H9 (cell line): ENCODE results near the gene CELA3B. TPM values are rescaled to one million over a fixed set of nuclear protein-coding genes. Genes with fewer than 3 reads are reported as not detected.
"Not testable (repeated sequence)": the region's sequence is repeated elsewhere in the genome, so short reads cannot be mapped to it uniquely, and the experiment has no call there.

ENCODE experiments used
- DNase-seq: peaks from one replicate; pipeline ENCODE4 v3.0.0-alpha.2; 2017
- H2AFZ ChIP-seq: one replicate; pipeline ENCODE4 v1.6.1; 2013; ENCODE audit warnings: mild to moderate bottlenecking, low read length, control low read depth, moderate library complexity
- H2AK5ac ChIP-seq: 2 replicates; pipeline ENCODE4 v1.6.1; 2013; ENCODE audit warnings: low read length, control low read depth, mixed read lengths; ENCODE audit not compliant: insufficient read length
- H2BK120ac ChIP-seq: one replicate; pipeline ENCODE4 v1.6.1; 2013; ENCODE audit warnings: low read depth, mild to moderate bottlenecking, low read length, control low read depth, inconsistent platforms; ENCODE audit not compliant: poor library complexity, severe bottlenecking
- H2BK12ac ChIP-seq: 2 replicates; pipeline ENCODE4 v1.6.1; 2013; ENCODE audit warnings: low read length, control low read depth, mixed read lengths, low read depth; ENCODE audit not compliant: insufficient read length
- H2BK15ac ChIP-seq: 2 replicates; pipeline ENCODE4 v1.6.1; 2013; ENCODE audit warnings: low read depth, low read length, control low read depth
- H2BK20ac ChIP-seq: one replicate; pipeline ENCODE4 v1.6.1; 2013; ENCODE audit warnings: low read depth, mild to moderate bottlenecking, low read length, control low read depth, inconsistent platforms; ENCODE audit not compliant: poor library complexity, severe bottlenecking
- H2BK5ac ChIP-seq: 2 replicates; pipeline ENCODE4 v1.6.1; 2013; ENCODE audit warnings: low read length, control low read depth, mixed read lengths; ENCODE audit not compliant: insufficient read length
- H3K14ac ChIP-seq: 2 replicates; pipeline ENCODE4 v1.6.1; 2013; ENCODE audit warnings: low read length, control low read depth; ENCODE audit not compliant: insufficient read depth
- H3K18ac ChIP-seq: 2 replicates; pipeline ENCODE4 v1.6.1; 2013; ENCODE audit warnings: low read depth, mild to moderate bottlenecking, mixed read lengths, low read length, control low read depth; ENCODE audit not compliant: insufficient read length
- H3K23ac ChIP-seq: 2 replicates; pipeline ENCODE4 v1.6.1; 2013; ENCODE audit warnings: low read length, control low read depth, mixed read lengths, low read depth; ENCODE audit not compliant: insufficient read length
- H3K23me2 ChIP-seq: 2 replicates; pipeline ENCODE4 v1.6.1; 2013; ENCODE audit warnings: low read depth, mild to moderate bottlenecking, mixed read lengths, low read length, control low read depth; ENCODE audit not compliant: insufficient read length, poor library complexity, severe bottlenecking
- H3K27ac ChIP-seq: 2 replicates; pipeline ENCODE4 v1.5.1; 2013; ENCODE audit warnings: low read length, control low read depth, mixed read lengths, low read depth; ENCODE audit not compliant: insufficient read length
- H3K27me3 ChIP-seq: 2 replicates; pipeline ENCODE4 v1.6.1; 2013; ENCODE audit warnings: low read length, control low read depth, inconsistent platforms; ENCODE audit not compliant: insufficient read depth
- H3K4ac ChIP-seq: 2 replicates; pipeline ENCODE4 v1.6.1; 2013; ENCODE audit warnings: low read depth, mild to moderate bottlenecking, control low read depth, inconsistent platforms, low read length, moderate library complexity
- H3K4me1 ChIP-seq: 2 replicates; pipeline ENCODE4 v1.6.1; 2013; ENCODE audit warnings: low read length, control low read depth, inconsistent platforms; ENCODE audit not compliant: insufficient read depth
- H3K4me2 ChIP-seq: 2 replicates; pipeline ENCODE4 v1.6.1; 2013; ENCODE audit warnings: low read length, control low read depth, mixed read lengths; ENCODE audit not compliant: insufficient read length, insufficient read depth
- H3K56ac ChIP-seq: 2 replicates; pipeline ENCODE4 v1.6.1; 2013; ENCODE audit warnings: low read depth, mild to moderate bottlenecking, mixed read lengths, low read length, control low read depth; ENCODE audit not compliant: insufficient read length
- H3K79me1 ChIP-seq: 2 replicates; pipeline ENCODE4 v1.6.1; 2013; ENCODE audit warnings: low read depth, mild to moderate bottlenecking, moderate library complexity, low read length, control low read depth, inconsistent platforms; ENCODE audit not compliant: insufficient read depth, poor library complexity, severe bottlenecking
- H3K79me2 ChIP-seq: 2 replicates; pipeline ENCODE4 v1.6.1; 2013; ENCODE audit warnings: low read length, control low read depth, inconsistent platforms; ENCODE audit not compliant: insufficient read depth
- H3K9ac ChIP-seq: 2 replicates; pipeline ENCODE4 v1.6.1; 2013; ENCODE audit warnings: low read length, control low read depth, mixed read lengths; ENCODE audit not compliant: insufficient read length; ENCODE audit errors: extremely low read depth
- H3K9me3 ChIP-seq: one replicate; pipeline ENCODE4 v1.6.1; 2013; ENCODE audit warnings: low read depth, low read length, inconsistent platforms; ENCODE audit not compliant: control insufficient read depth
- H3T11ph ChIP-seq: one replicate; pipeline ENCODE4 v1.6.1; 2013; ENCODE audit warnings: mild to moderate bottlenecking, low read length, control low read depth, inconsistent platforms
- H4K20me1 ChIP-seq: one replicate; pipeline ENCODE4 v1.6.1; 2013; ENCODE audit not compliant: control insufficient read depth, insufficient read length, insufficient read depth
- H4K5ac ChIP-seq: 2 replicates; pipeline ENCODE4 v1.6.1; 2013; ENCODE audit warnings: low read depth, mild to moderate bottlenecking, mixed read lengths, low read length, control low read depth; ENCODE audit not compliant: insufficient read length
- H4K8ac ChIP-seq: replicated peaks from 2 replicates; pipeline ENCODE4 v1.6.1; 2013; ENCODE audit warnings: low read length, control low read depth, mixed read lengths, low read depth; ENCODE audit not compliant: insufficient read length
- H4K91ac ChIP-seq: 2 replicates; pipeline ENCODE4 v1.6.1; 2013; ENCODE audit warnings: low read depth, mild to moderate bottlenecking, moderate library complexity, mixed read lengths, low read length, control low read depth; ENCODE audit not compliant: insufficient read length
- H3K27ac Mint-ChIP-seq, 3 experiments: 2 replicates in 2 of 3; 3 replicates in 1 of 3; pipeline ENCODE4 v1.8.0; 2020 to 2021; ENCODE audit warnings: mixed read lengths in 3 of 3, mild to moderate bottlenecking in 1 of 3, moderate library complexity in 1 of 3
- H3K27me3 Mint-ChIP-seq: 2 replicates; pipeline ENCODE4 v1.8.0; 2021; ENCODE audit warnings: low read depth, mild to moderate bottlenecking, moderate library complexity, mixed read lengths
- H3K36me3 Mint-ChIP-seq, 3 experiments: 2 replicates in 2 of 3; 3 replicates in 1 of 3; pipeline ENCODE4 v1.8.0; 2020 to 2021; ENCODE audit warnings: low read depth in 3 of 3, mixed read lengths in 3 of 3; ENCODE audit not compliant: insufficient read depth in 1 of 3
- H3K4me1 Mint-ChIP-seq, 2 experiments: 2 replicates each; pipeline ENCODE4 v1.8.0; 2020; ENCODE audit warnings: mixed read lengths in 2 of 2
- H3K4me3 Mint-ChIP-seq, 2 experiments: 2 replicates in 1 of 2; 3 replicates in 1 of 2; pipeline ENCODE4 v1.8.0; 2020 to 2021; ENCODE audit warnings: mild to moderate bottlenecking in 2 of 2, mixed read lengths in 2 of 2, moderate library complexity in 1 of 2
- H3K9me3 Mint-ChIP-seq, 2 experiments: 2 replicates in 1 of 2; 3 replicates in 1 of 2; pipeline ENCODE4 v1.8.0; 2020; ENCODE audit warnings: mild to moderate bottlenecking in 2 of 2, mixed read lengths in 2 of 2, moderate library complexity in 1 of 2
- WGBS: extraction: QIAGEN DNeasy Blood & Tissue Kit; methylation state at CpG from one replicate; pipeline ENCODE4 v1.1.7; 2013; ENCODE audit warnings: missing lambda C conversion rate, low lambda C conversion rate, mixed read lengths; ENCODE audit not compliant: insufficient read length; ENCODE audit errors: extremely low coverage; 5-methylcytosine and 5-hydroxymethylcytosine counted together
- total RNA-seq: library from RNA; stranded (reverse); gene quantifications from 2 replicates; pipeline ENCODE4 v1.2.1, GENCODE V29; 2021

Gene CELA3B
- total RNA-seq, 1 experiment from 2014 or later, result not detected

DNA sequence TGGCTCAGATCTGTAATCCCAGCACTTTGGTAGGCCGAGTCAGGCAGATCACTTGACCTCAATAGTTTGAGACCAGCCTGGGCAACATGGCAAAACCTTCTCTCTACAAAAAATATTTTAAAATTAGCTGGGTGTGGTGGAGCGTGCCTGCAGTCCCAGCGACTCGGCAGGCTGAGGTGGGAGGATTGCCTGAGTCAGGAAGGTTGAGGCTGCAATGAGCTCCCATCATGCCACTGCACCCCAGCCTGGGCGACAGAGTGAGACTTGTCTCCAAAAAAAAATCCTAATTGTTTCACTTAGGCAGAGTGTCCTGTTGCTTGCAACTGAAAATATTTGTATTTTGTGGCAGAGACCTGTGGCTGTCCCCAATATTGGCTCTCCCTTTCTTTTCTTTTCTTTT, 7.8 kb upstream of the CELA3B start:
- H3K56ac ChIP-seq, H3K14ac ChIP-seq, H3K27ac Mint-ChIP-seq, H3K79me2 ChIP-seq, H3K23me2 ChIP-seq, H4K20me1 ChIP-seq, H3K23ac ChIP-seq, H2AK5ac ChIP-seq, H3K27me3 Mint-ChIP-seq, H3K4me3 Mint-ChIP-seq, H3K27me3 ChIP-seq, DNase-seq, H2BK5ac ChIP-seq, H3K9ac ChIP-seq, H4K5ac ChIP-seq, H2BK15ac ChIP-seq, H3K4me1 ChIP-seq, H3K27ac ChIP-seq, H4K91ac ChIP-seq, H3K9me3 Mint-ChIP-seq, H3K36me3 Mint-ChIP-seq, H2AFZ ChIP-seq, H3K18ac ChIP-seq, H3K4me2 ChIP-seq, H4K8ac ChIP-seq, H3K9me3 ChIP-seq, H3K4ac ChIP-seq, H3K79me1 ChIP-seq, H2BK120ac ChIP-seq, H2BK20ac ChIP-seq, H3T11ph ChIP-seq, H2BK12ac ChIP-seq: not testable (repeated sequence)
- H3K4me1 Mint-ChIP-seq, result peaks cover 9 to 12% of the 10 kb centered on the region in 2 experiments
- no CpG with 5 or more reads among the region's 5 CpGs for WGBS

GRCh38 chr1:21970523-21970922, 6.3 kb upstream of the CELA3B start:
- H3K56ac ChIP-seq, H4K5ac ChIP-seq: not testable (repeated sequence)
- peaks cover 14 to 17% of the 10 kb centered on the region in 2 experiments for H3K4me1 Mint-ChIP-seq

More at GRCh38 chr1:21970523-21970922, 6.3 kb upstream of the CELA3B start:
- not testable (repeated sequence) for H3K4me3 Mint-ChIP-seq, H3K79me2 ChIP-seq, H3K9ac ChIP-seq, H3K9me3 ChIP-seq, H3K27me3 ChIP-seq, H4K91ac ChIP-seq, H3K36me3 Mint-ChIP-seq, H2AK5ac ChIP-seq, H4K20me1 ChIP-seq, H4K8ac ChIP-seq, H2BK20ac ChIP-seq, H3K23me2 ChIP-seq, DNase-seq, H2BK5ac ChIP-seq, H3K9me3 Mint-ChIP-seq, H3K4me1 ChIP-seq, H3K27me3 Mint-ChIP-seq, H2AFZ ChIP-seq, H3K4ac ChIP-seq, H3K79me1 ChIP-seq, H3K4me2 ChIP-seq, H3K27ac ChIP-seq, H3K14ac ChIP-seq, H3K27ac Mint-ChIP-seq, H3T11ph ChIP-seq, H2BK120ac ChIP-seq, H3K18ac ChIP-seq, H3K23ac ChIP-seq, H2BK15ac ChIP-seq, H2BK12ac ChIP-seq
- no CpG with 5 or more reads among the region's 4 CpGs for WGBS
